ENCODE measurements around the gene ASTN2.

ASTN2 gene

GRCh38 chr9:116547729-116548426 lies 867.0 kb downstream of the ASTN2 start:
- DNase-seq = no peak

DNA sequence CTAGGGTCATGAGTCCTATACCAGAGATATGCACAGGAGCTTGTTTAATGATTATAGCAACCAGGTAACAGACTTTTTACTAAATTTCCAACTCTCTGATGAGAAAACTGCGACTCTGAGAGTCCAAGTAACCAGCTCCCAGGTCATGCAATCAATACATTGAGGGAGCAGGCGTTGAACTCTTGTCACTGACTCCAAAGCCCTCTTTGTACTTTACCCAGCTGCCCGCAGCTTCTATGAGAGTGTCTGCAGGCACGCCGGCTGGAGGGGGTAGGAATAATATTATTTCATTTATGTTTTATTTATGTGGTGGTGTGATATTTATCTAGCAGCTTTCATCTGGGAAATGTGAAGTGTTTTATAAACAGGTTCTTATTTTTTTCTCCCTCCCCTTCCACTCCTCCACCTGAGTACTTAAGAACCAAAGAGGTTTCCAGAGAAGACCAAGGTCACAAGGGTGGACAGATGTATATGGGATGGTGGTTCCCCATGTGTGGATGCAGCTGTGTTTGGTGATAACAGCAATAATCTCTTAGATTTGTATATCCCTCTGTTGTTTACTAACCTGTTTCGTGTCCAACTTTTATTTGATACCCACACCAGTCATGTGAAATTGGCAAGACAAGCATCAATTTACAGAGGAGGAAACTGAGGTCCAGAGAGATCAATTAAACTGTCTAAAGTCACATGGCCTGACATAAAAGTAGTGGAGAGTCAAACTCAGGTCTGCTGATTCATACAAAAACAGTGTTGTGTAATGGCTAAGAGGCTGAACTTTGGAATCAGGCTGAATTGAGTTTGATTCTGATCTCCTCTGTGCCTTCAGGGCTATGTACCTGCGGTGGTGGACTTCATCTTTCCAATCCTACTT lies 867.9 kb downstream of the ASTN2 start:
- no peak for DNase-seq

- DNase-seq = no peak
These were observed 870.0 kb downstream of the ASTN2 start for GRCh38 chr9:116544896-116545295.

GRCh38 chr9:116543731-116544400 lies 871.0 kb downstream of the ASTN2 start:
- DNase-seq = no peak

DNA sequence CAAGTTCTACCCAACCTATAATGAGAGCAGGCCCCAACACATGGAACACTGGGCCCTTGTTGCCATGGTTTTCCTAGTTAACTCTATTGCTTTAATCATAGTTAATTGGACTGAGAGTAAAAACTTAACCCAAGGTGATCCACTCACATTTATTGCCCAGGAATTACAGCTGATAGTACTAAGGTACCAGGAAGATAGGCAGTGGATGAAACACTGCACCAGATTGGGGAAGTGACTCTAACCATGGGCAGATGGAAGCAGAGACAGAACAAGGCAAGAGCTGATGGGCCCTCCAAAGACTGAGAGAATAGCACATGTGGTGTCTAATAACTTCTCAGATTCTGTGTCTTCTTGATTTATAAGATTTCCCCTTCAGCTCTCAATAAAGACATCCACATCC lies 873.5 kb downstream of the ASTN2 start:
- no peak for DNase-seq

DNA sequence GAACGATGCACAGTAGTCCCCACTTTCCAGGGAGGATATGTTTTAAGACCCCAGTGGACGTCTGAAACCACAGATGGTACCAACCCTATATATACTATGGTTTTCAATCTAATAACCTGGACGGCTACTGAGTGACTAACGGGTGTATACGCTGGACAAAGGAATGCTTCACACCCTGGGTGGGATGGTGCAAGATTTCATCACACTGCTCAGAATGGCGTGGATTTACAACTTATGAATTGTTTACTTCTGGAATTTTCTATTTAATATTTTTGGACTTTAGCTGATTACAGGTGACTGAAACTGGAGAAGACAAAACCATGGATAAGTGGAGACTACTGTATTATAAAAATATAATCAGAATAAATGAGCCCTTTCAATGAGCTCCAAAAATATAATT lies 875.3 kb downstream of the ASTN2 start:
- no peak for DNase-seq

DNA sequence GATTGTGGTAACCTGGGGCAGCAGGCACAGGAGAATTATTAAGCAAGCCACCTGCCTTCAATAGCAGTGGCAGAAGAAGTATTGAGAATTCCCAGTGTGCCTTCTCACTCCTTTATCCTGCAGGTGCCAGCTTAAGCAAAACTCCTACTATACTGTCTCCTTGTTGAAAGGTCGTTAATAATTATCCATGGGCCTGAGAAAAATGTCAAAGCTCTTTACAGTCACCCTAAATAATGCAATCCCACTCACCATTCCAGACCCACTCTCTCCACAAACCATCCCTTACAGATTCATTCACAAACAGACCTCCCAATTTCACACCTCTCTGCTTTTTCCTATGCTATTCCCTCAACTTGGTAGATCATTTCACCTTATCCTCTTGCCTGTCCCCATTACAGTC lies 889.2 kb downstream of the ASTN2 start:
- no peak for DNase-seq

GRCh38 chr9:116524778-116525470 lies 889.9 kb downstream of the ASTN2 start:
- DNase-seq = no peak

GRCh38 chr9:116520218-116520617 lies 894.6 kb downstream of the ASTN2 start:
- DNase-seq = no peak

GRCh38 chr9:116516456-116516855 lies 898.4 kb downstream of the ASTN2 start:
- no peak for DNase-seq

- no peak for DNase-seq
These were observed 899.3 kb downstream of the ASTN2 start for GRCh38 chr9:116515541-116515940.

DNA sequence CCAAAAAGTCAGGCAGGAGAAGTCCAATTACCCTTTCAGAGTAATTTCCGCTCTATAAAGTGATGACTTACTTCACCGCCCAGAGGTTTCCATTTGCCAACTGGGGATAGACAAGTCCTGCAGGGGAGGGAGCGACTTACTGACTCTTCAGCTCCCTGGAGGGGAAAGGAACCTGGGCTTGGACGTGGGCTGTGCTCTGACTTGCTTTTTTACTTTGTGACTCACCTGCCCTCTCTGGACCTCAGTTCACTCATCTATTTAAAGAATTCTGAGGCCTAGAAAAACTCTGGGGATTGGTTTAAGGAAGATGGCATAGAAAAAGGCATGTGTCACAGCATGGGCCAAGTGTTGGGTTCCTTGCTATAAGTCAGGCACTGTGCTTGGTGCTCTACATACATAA lies 908.2 kb downstream of the ASTN2 start:
- no peak for DNase-seq

- DNase-seq = no peak
These were observed 909.9 kb downstream of the ASTN2 start for GRCh38 chr9:116504893-116505480.

GRCh38 chr9:116504081-116504480 lies 910.8 kb downstream of the ASTN2 start:
- DNase-seq = no peak

GRCh38 chr9:116502746-116503145 lies 912.1 kb downstream of the ASTN2 start:
- DNase-seq = no peak

DNA sequence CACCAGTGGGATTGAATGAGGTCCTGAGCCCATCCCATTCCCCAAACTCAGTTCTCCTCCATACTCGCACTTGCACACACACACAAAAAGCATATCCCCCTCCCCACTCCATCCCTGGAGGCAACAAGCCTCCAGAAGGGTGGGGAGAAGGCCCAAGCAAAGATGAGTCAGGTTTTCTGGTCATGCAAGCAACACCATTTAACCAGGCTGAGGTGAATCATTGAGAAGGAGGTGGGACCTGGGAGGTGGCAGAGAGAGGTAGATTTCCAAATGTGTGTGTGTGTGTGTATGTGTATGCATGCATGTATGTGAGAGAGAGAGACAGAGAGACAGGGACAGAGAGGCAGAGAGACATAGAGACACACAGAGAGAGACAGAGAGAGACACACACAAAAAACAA lies 913.0 kb downstream of the ASTN2 start:
- no peak for DNase-seq

DNA sequence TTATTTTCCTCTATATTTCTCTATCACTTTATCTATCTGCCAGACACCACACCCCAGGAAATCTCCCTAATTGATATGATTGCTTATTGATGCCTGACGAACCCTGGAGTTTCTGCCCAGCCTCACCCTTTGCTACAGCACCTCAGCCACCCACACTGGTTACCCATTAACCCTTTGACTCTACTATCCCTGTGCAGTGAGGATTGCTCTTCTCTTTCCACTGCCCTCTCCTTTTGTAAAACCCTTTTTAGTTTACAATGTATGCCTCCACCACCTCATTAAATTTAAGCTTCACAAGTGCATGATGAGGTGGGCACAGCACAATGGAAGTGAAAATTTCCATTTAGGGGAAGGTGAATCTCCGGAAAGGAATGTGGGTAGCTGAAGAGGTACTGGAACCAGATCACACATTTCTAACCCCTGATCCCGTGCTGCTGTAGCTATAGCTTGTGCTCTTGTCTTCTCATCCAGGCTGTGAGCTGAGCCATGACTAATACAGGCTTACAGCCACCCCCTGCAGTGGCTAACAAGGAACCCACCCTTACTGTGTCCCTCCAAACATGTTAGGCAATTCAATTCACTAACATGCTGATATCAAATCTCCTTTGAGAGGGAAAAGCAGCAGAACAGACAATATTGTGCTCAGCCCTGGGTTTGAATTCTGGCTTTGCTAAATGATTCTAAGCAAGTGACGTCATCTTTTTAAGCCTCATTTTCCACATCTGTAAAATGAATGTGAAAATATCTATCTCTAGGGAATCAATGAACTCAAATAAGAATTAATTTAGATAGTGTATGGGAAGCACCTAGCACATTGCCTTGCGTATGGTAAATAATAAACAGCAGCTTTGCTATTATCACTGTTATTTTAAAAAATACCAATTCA lies 914.6 kb downstream of the ASTN2 start:
- no peak for DNase-seq

DNA sequence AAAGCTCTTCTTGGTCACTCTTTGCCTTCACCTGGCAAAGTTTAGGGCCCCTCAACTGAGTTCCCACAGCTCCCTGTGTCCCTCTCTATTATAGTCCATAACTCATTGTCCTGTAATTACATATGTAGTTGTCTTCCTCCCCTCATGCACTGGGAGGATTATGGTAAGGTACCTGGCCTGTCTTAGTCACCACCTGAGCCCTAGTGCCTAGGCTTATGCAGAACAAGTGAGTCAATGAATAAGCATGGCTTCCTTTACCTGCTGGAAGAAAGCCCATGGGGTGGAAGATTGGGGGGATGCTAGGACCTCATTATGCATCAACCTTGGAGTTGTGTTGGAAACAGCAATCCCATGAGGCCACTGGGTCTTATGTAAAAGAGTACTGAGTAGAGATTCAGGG lies 915.4 kb downstream of the ASTN2 start:
- no peak for DNase-seq

- no peak for DNase-seq
These were observed 917.6 kb downstream of the ASTN2 start for GRCh38 chr9:116497095-116497890.

GRCh38 chr9:116496167-116496566 lies 918.7 kb downstream of the ASTN2 start:
- DNase-seq = no peak

DNA sequence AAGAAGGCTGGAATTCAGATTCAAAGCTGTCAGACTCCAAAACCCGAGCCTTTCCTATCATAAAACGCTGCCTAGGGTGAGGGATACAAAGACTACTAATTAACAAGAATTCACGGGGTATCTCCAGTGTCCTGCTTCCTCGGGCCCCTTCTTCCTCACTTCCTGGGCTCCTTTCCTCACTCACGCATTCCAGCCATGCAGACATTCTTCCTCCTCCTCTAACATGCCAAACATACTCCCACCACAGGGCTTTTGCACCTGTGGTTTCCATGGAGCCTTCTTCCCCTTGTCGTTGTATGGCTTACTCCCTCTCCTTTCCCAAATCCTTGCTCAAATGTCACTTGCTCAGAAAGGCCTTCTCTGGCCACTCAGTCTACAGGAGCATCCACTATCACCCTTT lies 919.1 kb downstream of the ASTN2 start:
- no peak for DNase-seq

All from NCI-H2227 treated with DMSO at 0.1 percent for 48 hours (cell line).